Duodenal mucosa (tissue), 2 donors: ENCODE results near the gene FBXL15.

Experiments used
- H3K27ac ChIP-seq: one replicate; pipeline ENCODE4 v1.7.0; 2013; ENCODE audit warnings: low read depth, low read length
- H3K27me3 ChIP-seq, 2 donors: one replicate each; pipeline ENCODE4 v1.7.0; 2013; ENCODE audit warnings: low read length in 2 of 2, control low read depth in 1 of 2; ENCODE audit not compliant: insufficient read depth in 2 of 2, control insufficient read depth in 1 of 2
- H3K36me3 ChIP-seq, 2 donors: one replicate each; pipeline ENCODE4 v1.7.0; 2013; ENCODE audit warnings: low read length in 2 of 2, control low read depth in 1 of 2; ENCODE audit not compliant: insufficient read depth in 2 of 2, control insufficient read depth in 1 of 2
- H3K4me1 ChIP-seq, 2 donors: one replicate each; pipeline ENCODE4 v1.7.0; 2013; ENCODE audit warnings: low read length in 2 of 2, control low read depth in 1 of 2; ENCODE audit not compliant: insufficient read depth in 2 of 2, control insufficient read depth in 1 of 2
- H3K4me3 ChIP-seq, 2 donors: one replicate each; pipeline ENCODE4 v1.7.0; 2013; ENCODE audit warnings: low read length in 2 of 2, low read depth in 1 of 2
- H3K9ac ChIP-seq, 2 donors: one replicate each; pipeline ENCODE4 v1.7.0; 2013; ENCODE audit warnings: low read length in 2 of 2, low read depth in 1 of 2
- H3K9me3 ChIP-seq, 2 donors: one replicate each; pipeline ENCODE4 v1.7.0; 2013; ENCODE audit warnings: low read length in 2 of 2, control low read depth in 1 of 2; ENCODE audit not compliant: control insufficient read depth in 1 of 2

The FBXL15 gene

GRCh38 chr10:102420181-102420713, 389 bp upstream of the FBXL15 start:
- no peaks in the 10 kb centered on the region for H3K9me3 ChIP-seq
- H3K36me3 ChIP-seq, result peaks cover 9 to 18% of the 10 kb centered on the region in 2 donors
- peak overlapping the region; percentile 64 to 89 for H3K9ac ChIP-seq
- no peak overlapping the region for H3K27ac ChIP-seq
- H3K4me1 ChIP-seq, result peaks cover 32 to 35% of the 10 kb centered on the region in 2 donors
- peaks cover 7 to 11% of the 10 kb centered on the region in 2 donors for H3K27me3 ChIP-seq
- H3K4me3 ChIP-seq, result peak overlapping the region; percentile 77 to 93

GRCh38 chr10:102421507-102421756, 796 bp downstream of the FBXL15 start:
- peaks cover 7 to 11% of the 10 kb centered on the region in 2 donors for H3K27me3 ChIP-seq
- peak overlapping the region; percentile 78 for H3K27ac ChIP-seq
- peak overlapping the region; percentile 64 to 89 for H3K9ac ChIP-seq
- peak overlapping the region; percentile 77 to 93 for H3K4me3 ChIP-seq
- peaks cover 9 to 25% of the 10 kb centered on the region in 2 donors for H3K36me3 ChIP-seq
- no peaks in the 10 kb centered on the region for H3K9me3 ChIP-seq
- peaks cover 32 to 35% of the 10 kb centered on the region in 2 donors for H3K4me1 ChIP-seq

DNA sequence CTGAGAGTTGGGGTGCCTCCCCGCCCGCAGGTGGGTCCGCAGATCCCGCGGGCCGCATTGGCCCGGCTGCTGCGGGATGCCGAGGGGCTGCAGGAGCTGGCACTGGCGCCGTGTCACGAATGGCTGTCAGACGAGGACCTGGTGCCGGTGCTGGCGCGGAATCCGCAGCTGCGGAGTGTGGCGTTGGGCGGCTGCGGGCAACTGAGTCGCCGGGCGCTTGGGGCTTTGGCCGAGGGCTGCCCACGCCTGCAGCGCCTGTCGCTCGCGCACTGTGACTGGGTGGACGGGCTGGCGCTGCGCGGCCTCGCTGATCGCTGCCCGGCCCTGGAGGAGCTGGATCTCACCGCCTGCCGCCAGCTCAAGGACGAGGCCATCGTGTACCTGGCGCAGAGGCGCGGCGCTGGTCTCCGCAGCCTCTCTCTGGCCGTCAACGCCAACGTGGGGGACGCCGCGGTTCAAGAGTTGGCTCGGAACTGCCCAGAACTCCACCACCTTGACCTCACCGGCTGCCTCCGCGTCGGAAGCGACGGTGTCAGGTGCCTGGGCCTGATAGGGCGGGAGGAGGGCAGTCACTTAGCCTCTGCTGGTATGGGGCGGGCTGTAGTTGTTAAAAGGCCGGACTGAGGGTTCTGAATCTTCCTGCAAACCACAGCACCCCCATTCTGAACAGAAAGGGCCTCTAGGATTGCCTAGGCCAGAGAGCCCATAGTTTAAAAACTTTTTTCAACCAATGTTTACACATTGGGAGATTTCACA, 1.3 kb downstream of the FBXL15 start:
- Histone ChIP-seq H3K9ac (peak overlapping the region; percentile 64 to 89), H3K36me3 (peaks cover 9 to 25% of the 10 kb centered on the region in 2 donors), H3K27me3 (peaks cover 7 to 11% of the 10 kb centered on the region in 2 donors), H3K9me3 (no peaks in the 10 kb centered on the region), H3K27ac (peak overlapping the region; percentile 78), H3K4me1 (peaks cover 32 to 35% of the 10 kb centered on the region in 2 donors), H3K4me3 (peak overlapping the region; percentile 77 to 93)

DNA sequence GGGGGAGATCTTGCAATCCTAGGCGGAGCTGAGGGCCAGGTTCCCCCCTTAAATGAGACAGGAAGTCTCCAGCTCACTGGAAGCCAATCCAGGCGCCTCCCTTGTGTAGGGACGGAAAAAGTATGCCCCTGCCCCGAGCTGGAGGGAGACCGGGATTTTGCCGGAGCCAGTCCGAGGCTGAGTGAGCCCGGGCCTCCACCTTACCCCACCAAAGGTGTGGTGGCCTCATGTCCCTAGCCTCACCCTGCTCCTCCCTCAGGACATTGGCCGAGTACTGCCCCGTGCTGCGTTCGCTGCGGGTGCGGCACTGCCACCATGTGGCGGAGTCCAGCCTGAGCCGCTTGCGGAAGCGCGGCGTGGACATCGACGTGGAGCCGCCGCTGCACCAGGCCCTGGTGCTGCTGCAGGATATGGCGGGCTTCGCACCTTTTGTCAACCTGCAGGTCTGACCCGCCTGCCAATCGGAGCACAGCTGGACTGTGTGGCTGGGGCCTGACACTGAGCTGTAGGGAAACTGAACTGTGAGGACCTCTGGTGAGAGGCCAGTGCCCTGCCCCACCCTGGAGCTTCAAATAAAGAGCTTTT, 2.0 kb downstream of the FBXL15 start:
- H3K4me1 ChIP-seq, result peaks cover 32 to 35% of the 10 kb centered on the region in 2 donors
- H3K36me3 ChIP-seq, result peaks cover 9 to 25% of the 10 kb centered on the region in 2 donors
- H3K9ac ChIP-seq, result peak overlapping the region; percentile 64 to 89
- H3K27me3 ChIP-seq, result peaks cover 6 to 7% of the 10 kb centered on the region in 2 donors
- H3K9me3 ChIP-seq, result no peaks in the 10 kb centered on the region
- peak overlapping the region; percentile 78 for H3K27ac ChIP-seq
- H3K4me3 ChIP-seq, result peak overlapping the region; percentile 77 to 93

DNA sequence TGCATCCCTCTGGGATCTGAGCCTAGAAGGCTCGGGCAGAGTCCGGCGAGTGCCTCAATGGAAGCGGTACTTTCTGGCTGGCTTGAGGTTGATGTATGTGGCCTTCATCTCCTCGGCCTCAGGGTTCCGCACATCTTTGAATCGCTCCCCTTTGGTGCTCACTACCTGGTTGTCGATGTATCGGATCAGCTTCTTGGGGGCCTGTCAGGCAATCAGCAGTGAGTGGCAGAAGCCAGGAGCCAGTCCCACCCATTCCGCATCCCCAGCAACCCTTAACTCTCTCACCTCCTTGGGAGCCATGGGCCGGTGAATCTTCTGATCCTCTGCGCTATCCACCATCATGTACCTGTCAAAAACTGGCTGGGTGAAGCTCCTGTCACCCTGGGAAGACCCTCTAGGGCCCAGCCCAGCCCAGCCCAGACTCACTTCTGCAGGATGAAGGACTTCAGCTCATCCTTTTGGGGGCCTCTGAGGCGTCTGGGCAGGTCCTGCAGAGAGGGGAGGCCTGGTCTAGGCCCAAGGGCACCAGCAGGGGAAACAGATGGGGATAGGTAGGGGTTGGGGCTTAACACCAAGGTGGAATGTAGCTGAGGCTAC, 2.8 kb downstream of the FBXL15 start:
- no peak overlapping the region for H3K27ac ChIP-seq
- no peaks in the 10 kb centered on the region for H3K9me3 ChIP-seq
- peaks cover 9 to 25% of the 10 kb centered on the region in 2 donors for H3K36me3 ChIP-seq
- peaks cover 32 to 35% of the 10 kb centered on the region in 2 donors for H3K4me1 ChIP-seq
- H3K4me3 ChIP-seq, result peak overlapping the region; percentile 77 to 93
- peaks cover 0 to under 1% of the 10 kb centered on the region in 2 donors for H3K27me3 ChIP-seq
- H3K9ac ChIP-seq, result peak overlapping the region; percentile 64 to 89

GRCh38 chr10:102424145-102424544, 3.5 kb downstream of the FBXL15 start:
- no peaks in the 10 kb centered on the region for H3K9me3 ChIP-seq
- peaks cover 28 to 32% of the 10 kb centered on the region in 2 donors for H3K4me1 ChIP-seq
- peaks cover 9 to 25% of the 10 kb centered on the region in 2 donors for H3K36me3 ChIP-seq
- H3K27me3 ChIP-seq, result no peaks in the 10 kb centered on the region
- H3K27ac ChIP-seq, result no peak overlapping the region
- H3K4me3 ChIP-seq, result no peak overlapping the region
- no peak overlapping the region for H3K9ac ChIP-seq

GRCh38 chr10:102424916-102425315, 4.3 kb downstream of the FBXL15 start:
- no peak overlapping the region for H3K9ac ChIP-seq
- no peaks in the 10 kb centered on the region for H3K27me3 ChIP-seq
- peaks cover 9 to 25% of the 10 kb centered on the region in 2 donors for H3K36me3 ChIP-seq
- no peaks in the 10 kb centered on the region for H3K9me3 ChIP-seq
- no peak overlapping the region for H3K4me3 ChIP-seq
- H3K27ac ChIP-seq, result no peak overlapping the region
- peaks cover 20 to 24% of the 10 kb centered on the region in 2 donors for H3K4me1 ChIP-seq

GRCh38 chr10:102425444-102425843, 4.8 kb downstream of the FBXL15 start:
- H3K4me3 ChIP-seq, result no peak overlapping the region
- no peak overlapping the region for H3K27ac ChIP-seq
- H3K36me3 ChIP-seq, result peaks cover 9 to 25% of the 10 kb centered on the region in 2 donors
- H3K9ac ChIP-seq, result no peak overlapping the region
- no peaks in the 10 kb centered on the region for H3K27me3 ChIP-seq
- peaks cover 16 to 19% of the 10 kb centered on the region in 2 donors for H3K4me1 ChIP-seq
- H3K9me3 ChIP-seq, result no peaks in the 10 kb centered on the region

- Histone ChIP-seq H3K27ac (no peak overlapping the region), H3K36me3 (peaks cover 9 to 25% of the 10 kb centered on the region in 2 donors), H3K9ac (no peak overlapping the region), H3K4me1 (peaks cover 22 to 25% of the 10 kb centered on the region in 2 donors), H3K27me3 (no peaks in the 10 kb centered on the region), H3K9me3 (no peaks in the 10 kb centered on the region), H3K4me3 (no peak overlapping the region)
Observed at GRCh38 chr10:102426803-102427287, 6.2 kb downstream of the FBXL15 start.

DNA sequence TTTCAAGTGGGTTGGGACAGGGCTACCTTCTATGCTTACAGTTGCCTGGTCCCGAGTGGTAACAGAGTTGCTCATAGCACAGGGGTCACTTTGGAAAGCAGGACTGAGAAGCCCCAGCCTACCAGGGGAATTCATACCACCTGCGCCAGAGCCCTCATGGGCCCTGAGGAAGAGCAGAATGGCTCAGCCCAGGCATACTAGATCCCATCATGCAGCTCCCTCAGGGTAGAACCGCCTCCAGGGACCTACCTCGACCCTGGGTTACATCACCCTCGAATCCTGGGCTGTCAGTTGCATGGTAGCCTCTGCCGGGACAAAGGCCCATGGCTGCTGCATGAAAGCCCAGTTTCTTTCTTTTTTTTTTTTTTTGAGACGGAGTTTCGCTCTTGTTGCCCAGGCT, 8.8 kb downstream of the FBXL15 start:
- no peak overlapping the region for H3K27ac ChIP-seq
- H3K4me1 ChIP-seq, result peaks cover 9 to 19% of the 10 kb centered on the region in 2 donors
- no peak overlapping the region for H3K9ac ChIP-seq
- H3K36me3 ChIP-seq, result peaks cover 0 to 13% of the 10 kb centered on the region in 2 donors
- no peak overlapping the region for H3K4me3 ChIP-seq
- no peaks in the 10 kb centered on the region for H3K9me3 ChIP-seq
- no peaks in the 10 kb centered on the region for H3K27me3 ChIP-seq
